Measurements from ENCODE around the gene CR2.
"Not testable (repeated sequence)": the region's sequence is repeated elsewhere in the genome, so short reads cannot be mapped to it uniquely, and the experiment has no call there.

Gene CR2

GRCh38 chr1:207516729-207517128 is 62.6 kb downstream of the CR2 start:
- DNase-seq = no peak

- DNase-seq = no peak
Observed at GRCh38 chr1:207518608-207519236, 64.6 kb downstream of the CR2 start.

GRCh38 chr1:207519505-207520399 is 65.6 kb downstream of the CR2 start:
- DNase-seq = no peak

- DNase-seq = not testable (repeated sequence)
Observed at GRCh38 chr1:207520400-207521345, 66.5 kb downstream of the CR2 start.

- not testable (repeated sequence) for DNase-seq
Observed at GRCh38 chr1:207525239-207525638, 71.1 kb downstream of the CR2 start.

- not testable (repeated sequence) for DNase-seq
Observed at GRCh38 chr1:207528401-207528800, 74.3 kb downstream of the CR2 start.

GRCh38 chr1:207536263-207536662 is 82.1 kb downstream of the CR2 start:
- DNase-seq = not testable (repeated sequence)

All from NCI-H1048 (cell line).